HG02623 (cell line): ENCODE data around the gene PACSIN3.

Experiments
- ATAC-seq: cut with Tn5 transposase; IDR thresholded peaks from one replicate; pipeline ENCODE4 v1.9.1; 2021; ENCODE audit warnings: moderate library complexity; ENCODE audit not compliant: unreplicated experiment

The PACSIN3 gene

DNA sequence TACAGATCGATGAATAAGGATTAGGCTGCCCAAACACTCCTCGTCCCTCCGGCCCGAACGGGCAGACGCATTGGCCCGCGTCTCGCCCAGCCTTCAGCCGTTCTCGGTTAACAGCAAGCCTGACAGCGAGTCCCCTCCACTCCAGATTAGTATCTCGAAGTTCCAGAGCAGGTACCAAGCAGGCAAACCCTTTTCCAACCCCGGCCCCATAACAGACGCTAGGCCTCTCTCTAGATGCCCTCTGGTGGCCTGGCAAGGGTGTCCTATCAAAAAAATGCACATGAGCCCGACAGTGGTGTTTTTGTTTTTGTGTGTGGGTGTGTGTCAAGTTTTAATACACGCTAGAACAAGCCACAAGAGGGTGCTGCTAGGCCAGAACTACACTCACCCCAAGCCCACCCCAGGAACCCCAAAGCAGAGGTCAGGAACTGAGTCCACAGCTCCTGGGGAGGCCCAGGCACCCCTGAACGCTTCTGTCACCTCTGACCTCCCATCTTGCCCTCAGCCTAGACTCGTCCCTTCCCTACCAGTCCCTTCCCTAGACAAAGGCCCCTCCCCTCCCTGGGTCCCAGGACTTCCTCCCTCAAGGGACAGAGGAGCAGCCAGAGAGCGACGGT, 8.9 kb downstream of the PACSIN3 start:
- ATAC-seq = peak; percentile 32

- peak; percentile 91 for ATAC-seq
Measured at GRCh38 chr11:47176328-47177228, 9.7 kb downstream of the PACSIN3 start, which contains the start of gene ARFGAP2. ARFGAP2 (minus strand) TSS chr11:47176879; CDS start chr11:47176853, 26 bp downstream.

- no peak for ATAC-seq
Measured at GRCh38 chr11:47175746-47176327, 10.4 kb downstream of the PACSIN3 start.

DNA sequence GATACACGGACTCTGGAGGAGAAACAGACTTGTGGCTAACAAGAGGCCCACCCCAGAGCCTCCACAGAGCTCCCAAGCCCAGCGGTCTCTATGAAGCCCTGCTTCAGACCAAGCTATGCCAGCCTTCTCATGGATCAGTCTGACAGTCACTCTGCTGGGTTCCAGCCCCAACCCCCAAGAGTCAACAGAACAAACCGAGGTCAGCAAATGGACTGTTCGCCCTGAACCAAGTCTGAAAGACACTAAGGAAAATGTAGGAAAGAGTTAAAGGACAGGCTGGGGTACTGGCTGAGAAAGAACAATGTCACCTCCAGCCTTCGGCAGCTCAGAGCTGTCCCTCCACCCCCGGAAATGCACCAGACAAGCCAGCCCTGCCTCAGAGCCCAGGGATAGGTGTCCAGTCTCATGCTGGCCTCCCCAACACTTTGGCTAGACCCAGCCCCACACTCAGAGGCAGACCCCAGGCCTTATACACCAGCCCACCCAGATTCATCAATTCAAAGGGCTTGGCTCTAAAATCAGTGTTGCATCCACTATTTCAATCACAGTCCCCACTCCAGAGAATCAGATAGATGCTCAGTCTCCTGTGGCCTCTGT, 13.4 kb downstream of the PACSIN3 start:
- no peak for ATAC-seq

DNA sequence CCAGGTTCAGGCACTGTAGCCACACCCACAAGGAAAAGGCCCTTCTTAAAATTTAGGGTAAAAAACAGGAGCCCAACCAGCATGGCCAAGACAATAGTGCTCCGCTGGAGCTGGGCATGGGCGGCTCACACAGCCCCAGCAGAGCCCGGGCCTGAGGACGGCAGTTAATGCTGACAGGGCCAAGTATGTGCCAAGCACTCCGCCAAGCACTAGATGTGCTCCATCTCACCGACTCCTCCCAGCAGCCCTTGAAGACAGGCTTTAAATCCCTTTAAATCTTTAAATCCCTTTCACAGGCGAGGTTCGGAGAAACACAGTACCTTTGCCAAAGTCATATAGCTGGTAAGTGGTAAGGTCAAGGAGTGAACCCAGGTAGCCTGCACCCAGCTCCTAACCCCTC, 14.4 kb downstream of the PACSIN3 start:
- ATAC-seq = no peak

DNA sequence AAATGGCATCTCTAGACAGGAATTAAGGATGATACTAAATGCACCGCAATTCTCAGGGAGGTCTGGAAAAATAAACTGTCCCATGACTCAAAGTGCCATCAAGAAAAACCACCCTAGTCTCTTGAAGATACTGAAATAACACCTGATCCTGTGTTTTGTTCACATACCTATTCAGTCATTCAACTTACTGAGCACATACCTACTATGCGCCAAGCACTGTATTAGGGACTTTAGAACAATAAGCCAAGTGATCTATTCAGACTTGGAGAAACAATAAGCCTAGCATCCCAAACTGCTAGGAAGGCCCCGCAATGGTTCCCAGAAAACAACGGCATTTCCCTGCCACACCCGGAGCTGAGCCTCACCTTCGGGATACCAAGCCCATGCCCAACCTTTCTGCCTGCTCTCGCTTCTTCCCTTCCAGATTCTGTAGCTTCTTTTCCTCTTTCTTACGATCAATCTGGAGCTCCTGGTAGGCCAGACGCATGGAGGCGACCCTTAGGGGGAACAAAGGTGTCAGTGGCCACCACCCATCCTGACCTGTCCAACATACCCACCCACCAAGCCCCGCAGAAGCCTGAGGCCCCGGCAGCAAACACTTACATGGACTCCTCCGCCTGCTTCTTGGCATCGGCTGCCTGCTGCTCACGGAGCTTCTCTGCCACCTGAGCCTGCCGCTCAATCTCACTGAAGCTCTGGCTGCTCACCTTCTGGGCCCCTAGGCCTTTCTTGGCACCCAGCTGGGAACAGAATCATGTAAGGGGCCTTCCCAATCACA, 15.0 kb downstream of the PACSIN3 start:
- ATAC-seq = no peak

- ATAC-seq = no peak
Measured at GRCh38 chr11:47166368-47166767, 19.9 kb downstream of the PACSIN3 start.

DNA sequence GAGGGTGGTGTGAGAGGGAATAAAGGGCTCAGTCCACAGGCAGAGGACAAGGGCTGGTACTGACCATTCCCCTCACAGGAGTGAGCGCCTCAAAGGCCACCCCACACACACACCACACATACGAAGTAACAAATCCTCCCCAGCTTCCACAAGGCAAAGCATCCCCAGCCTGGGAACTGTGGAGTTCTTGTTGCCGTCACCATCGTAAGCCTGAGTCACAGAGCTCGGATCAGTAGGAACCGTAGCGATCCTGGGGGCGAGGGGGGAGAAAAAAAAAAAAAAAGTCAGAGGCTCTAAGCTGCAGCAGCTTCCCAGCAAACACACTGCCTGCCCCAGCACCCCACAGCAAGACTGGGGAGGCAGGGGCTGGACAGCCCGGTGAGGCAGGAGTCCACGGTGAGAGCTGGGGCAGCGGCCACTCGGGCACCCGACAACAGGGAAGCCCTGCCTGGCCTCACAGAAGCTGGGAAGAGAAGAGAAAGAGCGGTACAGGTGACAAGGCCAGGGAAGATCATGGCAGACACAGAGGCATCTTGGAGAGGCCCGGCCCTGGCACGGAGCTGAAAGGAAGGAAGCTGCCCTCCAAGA, 20.9 kb downstream of the PACSIN3 start:
- no peak for ATAC-seq

GRCh38 chr11:47164321-47164720, 21.9 kb downstream of the PACSIN3 start:
- no peak for ATAC-seq

GRCh38 chr11:47163898-47164297, 22.3 kb downstream of the PACSIN3 start:
- no peak for ATAC-seq

DNA sequence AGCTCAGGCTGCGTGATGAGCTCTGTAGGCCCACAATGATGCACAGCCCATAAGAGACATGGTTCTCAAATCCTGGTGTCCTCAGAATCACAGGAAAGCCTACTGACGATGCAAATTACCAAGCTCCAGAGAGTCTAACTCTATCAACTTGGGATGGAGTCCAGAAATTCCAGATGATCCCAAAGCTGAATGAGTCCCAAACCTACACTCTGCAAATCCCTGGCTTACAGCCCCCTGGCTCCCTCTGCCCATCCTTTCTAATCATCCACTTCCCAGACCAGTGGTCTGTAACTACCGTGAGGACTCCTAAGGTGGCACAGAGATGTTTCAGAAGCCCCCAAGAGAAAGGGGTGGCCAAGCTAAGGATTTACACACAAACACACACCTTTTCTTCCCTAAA, 23.0 kb downstream of the PACSIN3 start:
- ATAC-seq = no peak

DNA sequence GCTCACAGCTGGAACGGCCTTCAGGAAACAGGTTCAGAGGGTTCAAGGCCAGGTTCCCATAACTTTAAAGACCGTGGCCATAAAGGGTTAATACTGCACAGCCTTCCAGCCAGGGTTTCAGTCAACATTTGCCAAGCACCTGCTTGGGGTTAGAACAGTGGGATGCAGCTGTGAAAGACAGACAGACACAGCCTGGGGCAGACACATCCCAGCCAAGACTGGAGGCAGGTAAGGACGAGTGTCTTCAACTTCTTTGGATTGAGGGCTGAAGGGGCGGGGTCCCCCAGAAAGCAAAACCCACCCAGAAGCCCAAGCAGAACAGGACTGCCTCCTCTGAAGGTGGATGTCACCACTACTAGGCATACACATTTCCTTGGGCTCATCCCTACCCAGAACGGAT, 23.8 kb downstream of the PACSIN3 start:
- no peak for ATAC-seq

- no peak for ATAC-seq
Measured at GRCh38 chr11:47161890-47162289, 24.3 kb downstream of the PACSIN3 start.

DNA sequence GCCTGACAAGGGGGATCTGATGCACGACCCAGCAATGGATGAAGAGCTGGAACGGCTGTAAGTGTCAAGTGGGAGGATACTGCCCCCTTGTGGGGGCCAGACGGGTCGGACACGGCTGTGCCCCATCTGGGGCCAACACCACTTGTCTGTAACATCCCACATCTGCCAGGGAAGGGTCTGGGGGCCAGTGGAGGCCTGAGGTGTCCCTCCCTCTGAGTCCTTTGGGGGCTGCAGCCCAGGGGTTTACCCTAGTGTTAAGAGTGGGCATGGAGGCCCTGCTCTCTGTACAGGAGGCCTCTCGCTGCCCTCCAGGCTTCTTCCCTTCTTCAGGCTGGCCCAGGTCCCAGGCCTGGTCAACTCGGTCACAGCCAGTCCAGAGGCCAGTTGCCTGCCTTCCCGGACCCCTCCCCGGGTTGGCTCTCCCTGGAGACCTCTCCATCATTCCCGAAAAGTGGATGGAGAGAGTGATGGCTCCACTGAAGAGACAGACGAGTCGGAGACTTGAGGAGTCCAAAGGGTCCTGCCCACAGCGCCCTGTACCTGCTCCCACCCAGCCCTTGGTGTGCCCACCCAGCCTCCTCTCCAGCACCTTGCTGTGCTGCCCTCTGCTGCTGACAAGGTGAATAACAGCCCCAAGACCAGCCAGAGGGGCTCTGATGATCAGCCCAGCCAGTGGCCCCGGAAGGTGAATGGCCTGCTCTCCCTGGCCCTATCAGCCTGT, 24.9 kb downstream of the PACSIN3 start:
- ATAC-seq = no peak

DNA sequence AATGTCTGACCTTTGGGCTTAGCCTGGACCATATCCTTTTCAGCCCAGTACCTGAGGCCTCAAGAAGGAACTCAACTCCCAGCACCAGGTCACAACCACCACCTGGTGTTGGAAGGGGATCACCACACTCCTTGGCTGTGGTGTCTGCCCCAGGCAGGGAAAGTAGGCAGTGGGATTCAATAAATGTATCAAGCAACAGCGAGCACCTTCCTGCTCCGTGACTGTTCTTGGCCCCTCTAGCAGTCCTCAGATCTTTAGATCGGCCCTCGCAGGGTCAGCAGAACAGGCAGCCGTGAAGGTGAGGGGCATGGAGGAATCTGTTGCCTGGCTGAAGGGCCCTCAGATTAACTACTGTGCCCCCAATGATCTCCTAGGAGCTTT, 25.5 kb downstream of the PACSIN3 start:
- ATAC-seq = no peak

DNA sequence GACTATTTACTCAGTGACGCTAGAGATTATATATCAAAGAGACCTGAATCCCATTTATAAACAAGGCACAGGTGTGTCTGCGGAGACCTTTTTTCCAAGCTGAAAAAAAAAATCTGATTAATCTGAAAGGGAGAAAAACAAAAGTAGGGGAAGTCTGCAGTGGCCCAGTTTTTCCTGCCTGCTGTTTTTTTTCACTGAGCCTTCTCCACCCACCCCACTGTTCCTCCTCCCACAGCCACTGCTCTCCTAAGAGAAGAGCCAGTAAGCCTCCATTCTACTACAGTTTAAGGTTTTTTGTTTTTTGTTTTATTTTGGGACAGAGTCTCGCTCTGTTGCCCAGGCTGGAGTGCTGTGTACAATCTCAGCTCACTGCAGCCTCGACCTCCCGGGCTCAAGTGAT, 28.0 kb downstream of the PACSIN3 start:
- no peak for ATAC-seq

GRCh38 chr11:47157805-47158204, 28.4 kb downstream of the PACSIN3 start:
- no peak for ATAC-seq

DNA sequence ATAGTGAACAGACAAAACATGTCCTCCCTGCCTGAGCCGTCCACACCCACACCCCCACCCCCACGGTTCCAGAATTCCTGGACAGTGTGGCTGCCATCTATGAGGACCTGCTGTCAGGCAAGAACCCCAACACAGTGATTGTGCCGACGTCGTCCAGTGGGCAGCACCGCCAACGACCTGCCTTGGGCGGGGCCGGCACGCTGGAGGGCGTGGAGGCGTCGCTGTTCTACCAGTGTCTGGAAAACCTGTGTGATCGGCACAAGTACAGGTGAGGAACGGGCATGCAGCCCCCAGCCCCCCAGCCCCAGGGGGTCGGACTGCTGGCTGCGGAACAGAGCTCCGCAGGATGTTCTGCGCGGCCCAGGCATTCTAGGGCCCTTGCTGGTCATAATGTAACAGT, 29.3 kb downstream of the PACSIN3 start:
- ATAC-seq = no peak

GRCh38 chr11:47156333-47156732, 29.9 kb downstream of the PACSIN3 start:
- no peak for ATAC-seq

GRCh38 chr11:47155879-47156278, 30.4 kb downstream of the PACSIN3 start:
- no peak for ATAC-seq
